Loucy (cell line): Measurements from ENCODE around the gene CSF1.

ENCODE experiments used
- H2AFZ ChIP-seq: fragments of 200-600 bp; sonication (generic); 2 replicates; pipeline ENCODE4 v1.6.0; 2016; ENCODE audit warnings: antibody characterized with exemption, mild to moderate bottlenecking, low read length, moderate library complexity
- H3F3A ChIP-seq: fragments of 200-600 bp; 2 replicates; pipeline ENCODE4 v1.6.0; 2016; ENCODE audit warnings: antibody characterized with exemption, low read depth, mild to moderate bottlenecking
- H3K27me3 ChIP-seq: fragments of 200-600 bp; sonication (generic); 2 replicates; pipeline ENCODE4 v1.6.1; 2014; ENCODE audit warnings: low read length, mild to moderate bottlenecking; ENCODE audit not compliant: insufficient read depth, poor library complexity, severe bottlenecking
- H3K36me3 ChIP-seq: fragments of 200-600 bp; sonication (generic); 2 replicates; pipeline ENCODE4 v1.6.1; 2016; ENCODE audit warnings: low read length; ENCODE audit not compliant: insufficient read depth
- H3K4me1 ChIP-seq: fragments of 200-600 bp; sonication (generic); 2 replicates; pipeline ENCODE4 v1.5.1; 2014; ENCODE audit warnings: low read length, mild to moderate bottlenecking; ENCODE audit not compliant: insufficient read depth, poor library complexity, severe bottlenecking
- H3K4me2 ChIP-seq: fragments of 200-600 bp; sonication (generic); 2 replicates; pipeline ENCODE4 v1.6.0; 2014; ENCODE audit warnings: antibody characterized with exemption, low read length, low read depth, mild to moderate bottlenecking; ENCODE audit not compliant: poor library complexity, severe bottlenecking
- H3K4me3 ChIP-seq: fragments of 200-600 bp; sonication (generic); 2 replicates; pipeline ENCODE4 v1.5.1; 2014; ENCODE audit warnings: low read length, mild to moderate bottlenecking, mixed read lengths; ENCODE audit not compliant: poor library complexity, severe bottlenecking
- H3K79me2 ChIP-seq: fragments of 200-600 bp; sonication (generic); 2 replicates; pipeline ENCODE4 v1.6.1; 2014; ENCODE audit warnings: low read length; ENCODE audit not compliant: insufficient read depth
- H3K9ac ChIP-seq: fragments of 200-600 bp; sonication (generic); 2 replicates; pipeline ENCODE4 v1.6.0; 2014; ENCODE audit warnings: mild to moderate bottlenecking, low read depth, low read length, moderate library complexity; ENCODE audit not compliant: poor library complexity, severe bottlenecking
- H3K9me2 ChIP-seq: fragments of 200-600 bp; sonication (generic); replicated peaks from 2 replicates; pipeline ENCODE4 v1.6.1; 2016; ENCODE audit warnings: low read depth, low read length, mixed read lengths
- H3K9me3 ChIP-seq: fragments of 200-600 bp; sonication (generic); 2 replicates; pipeline ENCODE4 v1.6.1; 2014; ENCODE audit warnings: mild to moderate bottlenecking, antibody characterized with exemption, low read length, low read depth; ENCODE audit not compliant: insufficient read depth
- H4K20me1 ChIP-seq: fragments of 200-600 bp; sonication (generic); 2 replicates; pipeline ENCODE4 v1.6.0; 2014; ENCODE audit warnings: antibody characterized with exemption, low read length, mild to moderate bottlenecking; ENCODE audit not compliant: insufficient read depth, poor library complexity, severe bottlenecking
- CTCF ChIP-seq: fragments of 200-600 bp; sonication (generic); conservative IDR thresholded peaks from 2 replicates; pipeline ENCODE4 v1.5.1; 2014; ENCODE audit warnings: mild to moderate bottlenecking, antibody characterized with exemption, low read length
- EZH2phosphoT487 ChIP-seq: fragments of 200-600 bp; IDR thresholded peaks from 2 replicates; pipeline ENCODE4 v1.6.1; 2018; ENCODE audit warnings: antibody characterized with exemption, mild to moderate bottlenecking, moderate library complexity, borderline replicate concordance

CSF1 gene

GRCh38 chr1:109922326-109922725 lies 11.7 kb downstream of the CSF1 start:
- Histone ChIP-seq H3K79me2 (peaks cover 88% of the 10 kb centered on the region), H4K20me1 (peaks cover 92% of the 10 kb centered on the region), H3K9me3 (no peaks in the 10 kb centered on the region), H3K27me3 (no peaks in the 10 kb centered on the region), H3K9me2 (no peaks in the 10 kb centered on the region), H3K9ac (no peak overlapping the region), H3K36me3 (peaks cover 98% of the 10 kb centered on the region), H3K4me1 (peaks cover 26% of the 10 kb centered on the region), H2AFZ (no peak overlapping the region), H3K4me3 (no peak overlapping the region), H3F3A (no peaks in the 10 kb centered on the region), H3K4me2 (peak overlapping the region; percentile 20)
- TF ChIP-seq EZH2phosphoT487 (no peak), CTCF (no peak)

- Histone ChIP-seq H3K9me2 (no peaks in the 10 kb centered on the region), H3K36me3 (peaks cover 98% of the 10 kb centered on the region), H3K4me1 (peaks cover 16% of the 10 kb centered on the region), H3K9ac (no peak overlapping the region), H3K4me2 (peak overlapping the region; percentile 44), H3K9me3 (no peaks in the 10 kb centered on the region), H2AFZ (no peak overlapping the region), H4K20me1 (peaks cover 89% of the 10 kb centered on the region), H3F3A (no peaks in the 10 kb centered on the region), H3K79me2 (peaks cover 78% of the 10 kb centered on the region), H3K27me3 (no peaks in the 10 kb centered on the region), H3K4me3 (peak overlapping the region; percentile 50)
- no peak for TF ChIP-seq EZH2phosphoT487
- peak; percentile 81 for TF ChIP-seq CTCF
These were observed 12.7 kb downstream of the CSF1 start for GRCh38 chr1:109923131-109923945.

- Histone ChIP-seq H4K20me1 (peaks cover 87% of the 10 kb centered on the region), H3K9ac (no peak overlapping the region), H3K27me3 (no peaks in the 10 kb centered on the region), H3K79me2 (peaks cover 72% of the 10 kb centered on the region), H3F3A (no peaks in the 10 kb centered on the region), H3K36me3 (peaks cover 98% of the 10 kb centered on the region), H3K9me2 (no peaks in the 10 kb centered on the region), H3K4me3 (peak overlapping the region; percentile 50), H2AFZ (no peak overlapping the region), H3K4me2 (peak overlapping the region; percentile 44), H3K9me3 (no peaks in the 10 kb centered on the region), H3K4me1 (peaks cover 10% of the 10 kb centered on the region)
- no peak for TF ChIP-seq EZH2phosphoT487
- TF ChIP-seq CTCF = no peak
These were observed 13.3 kb downstream of the CSF1 start for GRCh38 chr1:109923946-109924275.
